Fibroblast of peridontal ligament (primary cell): ENCODE data around the gene PFN3.
"Not testable (repeated sequence)": the region's sequence is repeated elsewhere in the genome, so short reads cannot be mapped to it uniquely, and the experiment has no call there.

Experiments used
- DNase-seq: peaks from one replicate; pipeline ENCODE4 v3.0.0-alpha.2; 2010; ENCODE audit errors: extremely low read depth

The PFN3 gene

GRCh38 chr5:177361418-177362291 is 38.8 kb downstream of the PFN3 start:
- no peak for DNase-seq

- DNase-seq, result not testable (repeated sequence)
Measured at GRCh38 chr5:177360740-177361139, 39.7 kb downstream of the PFN3 start.

GRCh38 chr5:177359860-177360259 is 40.6 kb downstream of the PFN3 start:
- no peak for DNase-seq

GRCh38 chr5:177359451-177359851 is 41.0 kb downstream of the PFN3 start:
- DNase-seq, result no peak

- no peak for DNase-seq
Measured at GRCh38 chr5:177358370-177358819, 42.1 kb downstream of the PFN3 start.

GRCh38 chr5:177357459-177358351 is 42.8 kb downstream of the PFN3 start, which contains the start of gene RGS14:
Gene RGS14, plus strand, starts transcription at chr5:177357924. Its CDS starts 101 bp downstream, at chr5:177358025.
- DNase-seq, result peak; percentile 34

- DNase-seq, result no peak
Measured at GRCh38 chr5:177357146-177357458, 43.4 kb downstream of the PFN3 start.

- DNase-seq, result no peak
Measured at GRCh38 chr5:177356746-177357145, 43.7 kb downstream of the PFN3 start.

- no peak for DNase-seq
Measured at GRCh38 chr5:177355868-177356168, 44.6 kb downstream of the PFN3 start.

- DNase-seq, result no peak
Measured at GRCh38 chr5:177355162-177355867, 45.1 kb downstream of the PFN3 start.

- DNase-seq, result no peak
Measured at GRCh38 chr5:177354711-177355110, 45.8 kb downstream of the PFN3 start.

GRCh38 chr5:177354256-177354655 is 46.2 kb downstream of the PFN3 start:
- DNase-seq, result no peak

GRCh38 chr5:177353093-177353492 is 47.4 kb downstream of the PFN3 start:
- no peak for DNase-seq

GRCh38 chr5:177351392-177352329 is 48.8 kb downstream of the PFN3 start, which contains the start of gene LMAN2:
Gene LMAN2, minus strand, starts transcription at chr5:177351668. Its CDS starts 21 bp downstream, at chr5:177351647.
- peak; percentile 97 for DNase-seq

GRCh38 chr5:177350776-177351391 is 49.6 kb downstream of the PFN3 start:
- no peak for DNase-seq
